Subcutaneous adipose tissue (tissue), 4 donors: ENCODE results near the gene SMCO2. TPM values are rescaled to one million over a fixed set of nuclear protein-coding genes. Genes with fewer than 3 reads are reported as not detected.

ENCODE experiments used
- CTCF ChIP-seq: fragments of 450-650 bp; IDR thresholded peaks from one replicate; pipeline ENCODE4 v1.5.1; 2016; ENCODE audit warnings: low read depth, mild to moderate bottlenecking, control low read depth, antibody characterized with exemption, moderate library complexity
- total RNA-seq, 4 donors: library from RNA; depleted of rRNA; stranded (reverse); fragments of >200 nt; gene quantifications; one replicate each; pipeline ENCODE4 v1.1.0, GENCODE V29; 2016

Gene SMCO2
- total RNA-seq, 4 donors from 2014 or later = 0.34 TPM; not detected in 3

GRCh38 chr12:27436029-27436428 is 10.5 kb upstream of the SMCO2 start:
- no peak for TF ChIP-seq CTCF

DNA sequence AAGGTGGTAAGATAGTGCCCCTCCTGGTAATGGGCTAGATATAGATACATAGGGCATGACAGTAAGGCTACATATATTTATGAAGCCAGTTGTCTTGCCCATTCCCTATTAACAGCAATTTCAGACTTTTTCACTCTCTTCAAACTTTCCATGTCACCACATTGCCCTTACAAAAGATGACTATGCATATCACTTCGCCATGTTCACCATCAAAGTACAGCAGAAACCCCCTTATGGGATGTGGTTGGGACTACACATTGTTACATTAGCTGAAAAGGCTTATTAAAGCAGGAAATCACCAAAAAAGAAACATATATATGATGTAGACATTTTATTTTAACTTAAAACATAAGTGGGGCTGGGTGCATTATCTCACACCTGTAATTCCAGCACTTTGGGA is 9.8 kb upstream of the SMCO2 start:
- TF ChIP-seq CTCF = no peak

DNA sequence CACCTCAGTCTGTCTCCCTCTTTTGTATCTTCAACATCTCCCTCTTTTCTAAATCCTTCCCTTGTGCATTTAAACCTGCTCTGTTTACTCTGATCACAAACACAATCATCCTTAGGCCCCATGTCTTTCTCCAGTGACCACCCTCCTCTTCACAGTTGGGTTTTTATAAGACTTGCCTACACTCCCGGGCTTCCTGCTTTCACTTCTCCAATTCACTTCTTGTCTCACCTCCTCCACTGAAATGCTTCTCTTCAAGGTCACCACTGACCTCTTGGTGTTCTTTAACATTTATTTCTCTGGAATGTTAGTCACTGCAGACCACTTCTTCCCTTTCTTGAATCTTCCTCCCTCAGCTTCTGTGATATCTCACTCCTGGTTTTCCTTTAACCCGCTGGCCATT is 8.7 kb upstream of the SMCO2 start:
- TF ChIP-seq CTCF = no peak

- no peak for TF ChIP-seq CTCF
Measured at GRCh38 chr12:27447761-27448160, 1.2 kb downstream of the SMCO2 start.

DNA sequence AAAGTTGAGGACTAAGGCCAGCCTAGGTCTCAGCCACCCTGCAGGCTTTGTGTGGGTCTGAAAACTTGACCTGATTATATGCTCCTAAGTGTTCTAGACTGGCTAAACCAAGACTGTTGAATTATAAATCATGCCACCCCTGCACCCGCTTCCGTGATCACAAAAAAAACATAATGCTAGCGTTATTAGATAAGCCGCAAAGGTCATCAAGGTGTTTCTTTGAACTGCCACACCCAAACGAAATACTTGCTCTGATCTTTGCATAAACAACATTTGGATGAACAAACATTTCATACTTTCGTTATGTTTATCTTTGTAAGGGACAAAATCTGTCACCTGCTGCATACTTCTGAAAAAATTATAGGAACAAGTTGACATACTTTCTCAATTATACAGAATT is 2.5 kb downstream of the SMCO2 start:
- TF ChIP-seq CTCF = no peak

- TF ChIP-seq CTCF = no peak
Measured at GRCh38 chr12:27449893-27450534, 3.5 kb downstream of the SMCO2 start.

GRCh38 chr12:27451036-27451825 is 4.7 kb downstream of the SMCO2 start:
- no peak for TF ChIP-seq CTCF
